DMS114 treated with DMSO at 0.1 percent for 48 hours (cell line): Measurements from ENCODE around the gene LRRC8E.
"Not testable (repeated sequence)": the region's sequence is repeated elsewhere in the genome, so short reads cannot be mapped to it uniquely, and the experiment has no call there.

Source experiments
- DNase-seq: peaks from one replicate; lab custom pipeline; 2025; ENCODE audit not compliant: unreplicated experiment; lab: John Stamatoyannopoulos, UW

The LRRC8E gene

DNA sequence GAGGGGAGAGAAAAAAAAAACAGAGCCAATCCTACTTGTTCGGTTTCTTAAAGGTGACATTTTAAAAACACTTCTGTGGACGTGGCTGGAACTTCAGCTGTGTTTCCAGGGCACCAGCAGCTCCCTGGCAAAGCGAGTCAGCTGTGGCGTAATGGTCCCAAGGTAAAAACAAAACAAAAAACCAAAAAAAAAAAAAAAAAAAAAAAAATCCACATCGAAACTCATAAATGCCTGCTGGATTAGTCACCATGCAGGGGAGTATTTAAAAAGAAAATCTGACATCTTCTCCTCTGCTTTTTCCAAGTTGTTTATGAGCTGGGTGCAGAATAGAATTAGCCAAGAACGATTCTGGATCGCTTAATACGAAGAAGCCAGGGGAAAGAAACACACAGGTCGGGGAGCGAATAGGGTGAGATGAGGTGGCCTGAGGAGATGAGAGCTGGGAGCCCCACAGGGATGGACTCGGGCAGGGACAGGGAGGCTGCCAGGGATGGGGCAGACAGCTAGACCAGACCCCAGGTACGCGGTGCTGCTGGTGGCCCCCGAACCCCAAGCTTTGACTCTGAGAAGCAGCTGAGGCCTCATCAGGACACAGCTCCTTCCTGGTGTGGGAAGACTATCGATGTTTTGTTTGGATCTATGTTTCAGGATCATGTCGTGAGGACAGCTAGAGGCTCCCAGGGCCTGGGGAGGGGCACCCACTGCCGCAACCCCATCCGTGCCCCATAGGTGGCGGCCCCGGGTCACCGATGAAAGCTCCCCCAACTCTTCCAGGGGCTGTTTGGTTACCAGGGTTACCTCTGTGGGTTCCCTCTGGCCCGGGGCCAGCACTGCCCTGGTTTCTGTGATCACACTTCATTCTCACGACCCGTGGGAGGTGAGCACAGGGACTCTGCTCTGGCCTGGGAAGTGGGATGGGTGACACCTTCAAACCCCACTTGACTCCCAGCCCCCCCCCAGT is 40.7 kb downstream of the LRRC8E start:
- DNase-seq: no peak

- DNase-seq: not testable (repeated sequence)
Observed at GRCh38 chr19:7930030-7930429, 41.7 kb downstream of the LRRC8E start.

DNA sequence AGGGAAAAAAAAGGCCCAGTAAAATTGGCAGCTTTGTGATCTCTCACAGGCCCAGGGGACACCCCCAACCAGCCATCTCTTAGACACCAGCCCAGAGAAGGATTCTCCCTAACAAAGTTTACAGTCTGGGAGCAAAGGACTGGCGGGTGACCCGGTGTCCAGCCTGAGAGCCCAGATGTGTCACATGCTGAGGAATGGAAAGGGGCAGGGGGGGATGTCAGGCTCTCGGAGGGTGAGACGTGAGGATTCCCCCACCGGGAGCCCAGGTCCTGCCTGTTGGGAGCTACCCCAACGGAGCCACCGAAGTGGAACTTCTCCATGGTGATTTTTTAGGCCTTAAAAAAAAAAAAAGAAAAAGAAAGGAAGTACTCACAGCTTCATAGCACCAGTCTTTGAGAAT is 42.5 kb downstream of the LRRC8E start:
- no peak for DNase-seq

DNA sequence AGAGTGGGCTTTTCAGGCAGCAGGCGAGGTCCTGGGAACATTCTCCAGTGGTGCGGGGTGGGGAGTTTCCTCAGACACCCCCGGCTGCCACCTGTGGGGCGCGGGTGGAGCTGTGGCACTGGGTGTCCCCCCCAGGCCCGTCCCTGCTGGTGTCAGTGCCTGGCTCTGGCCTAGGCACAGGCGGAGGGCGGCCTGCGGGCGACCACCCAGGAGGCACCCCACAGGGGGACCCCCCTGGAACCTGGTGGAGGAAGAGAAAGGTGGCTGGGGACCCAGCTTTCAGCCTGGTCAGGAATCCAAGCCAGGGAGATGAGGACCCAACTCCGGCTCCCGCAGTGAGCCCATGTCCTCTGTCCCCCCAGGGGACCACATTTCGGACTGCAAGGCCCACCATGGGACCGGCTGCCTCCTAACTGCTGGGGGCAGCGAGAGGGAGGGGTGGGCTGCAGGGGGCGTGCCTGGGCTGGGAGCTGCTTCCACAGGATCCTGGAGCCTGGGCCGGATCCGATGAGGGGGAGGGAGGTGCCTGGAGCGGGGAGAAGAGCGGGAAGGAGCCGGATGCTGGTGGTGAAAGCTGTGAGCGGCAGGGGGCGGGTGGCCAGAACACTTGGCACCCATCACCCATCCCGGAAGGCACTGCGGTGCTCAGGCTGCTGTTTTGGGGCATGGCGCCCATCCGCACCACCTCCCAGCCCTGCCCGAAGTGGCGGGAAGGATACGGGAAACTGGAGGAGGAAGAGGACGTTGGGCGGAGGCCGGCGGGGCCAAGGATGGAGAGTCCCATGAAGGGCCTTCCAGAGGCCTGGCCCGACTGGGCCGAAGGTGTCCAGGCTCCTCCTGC is 43.1 kb downstream of the LRRC8E start:
- no peak for DNase-seq

DNA sequence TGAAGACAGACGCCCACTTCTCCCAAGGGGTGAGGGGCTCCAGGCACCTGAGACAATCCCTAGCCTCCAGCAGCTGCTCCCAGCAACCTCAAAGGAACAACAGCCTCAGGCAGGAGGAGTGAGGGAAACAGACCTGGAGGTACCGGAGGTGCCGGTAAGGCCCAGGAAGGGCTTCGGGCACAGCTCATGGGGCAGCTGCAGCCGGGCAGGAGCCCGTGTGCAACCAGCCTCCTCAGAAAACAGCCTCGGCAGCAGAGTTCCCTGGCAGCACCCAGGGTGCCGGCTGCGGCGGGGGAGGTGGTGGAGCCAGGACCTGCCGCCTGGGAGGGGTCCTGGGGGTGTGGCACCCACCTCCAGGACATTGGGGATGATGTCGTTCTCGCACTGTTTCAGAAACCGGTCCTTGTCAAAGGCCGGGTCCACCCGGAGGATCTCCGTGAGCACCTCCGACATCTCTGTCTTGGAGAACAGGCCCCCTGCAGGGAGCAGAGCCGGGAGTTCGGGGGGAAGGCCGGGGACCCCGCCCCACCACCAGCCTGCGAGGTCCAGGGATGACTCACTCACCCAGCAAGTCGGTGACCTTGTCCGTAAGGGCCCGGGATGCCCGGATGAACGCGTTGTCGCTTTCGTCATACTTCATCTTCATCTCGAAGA is 44.1 kb downstream of the LRRC8E start:
- no peak for DNase-seq

DNA sequence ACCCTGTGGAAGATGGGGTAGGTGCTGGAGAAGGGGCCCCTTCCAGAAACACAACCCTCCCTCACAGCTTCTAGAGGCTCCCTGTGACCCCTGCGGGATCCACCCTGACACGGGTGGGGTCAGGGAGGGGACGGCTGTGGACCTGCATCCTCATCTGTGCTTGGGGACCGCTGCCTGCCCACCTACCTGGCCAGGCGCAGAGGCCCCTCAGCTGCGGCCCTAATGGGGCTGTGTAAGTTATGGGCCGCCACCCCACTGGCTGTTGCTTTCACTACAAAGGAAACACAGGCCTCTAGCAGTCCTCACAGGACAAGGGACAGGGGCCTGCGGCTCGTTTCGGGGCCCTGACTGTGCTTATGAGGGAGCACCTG is 44.6 kb downstream of the LRRC8E start:
- no peak for DNase-seq

GRCh38 chr19:7933411-7933810 is 45.1 kb downstream of the LRRC8E start:
- DNase-seq: no peak

- DNase-seq: no peak
Observed at GRCh38 chr19:7933828-7934725, 45.8 kb downstream of the LRRC8E start.

GRCh38 chr19:7934766-7935165 is 46.5 kb downstream of the LRRC8E start:
- DNase-seq: no peak

DNA sequence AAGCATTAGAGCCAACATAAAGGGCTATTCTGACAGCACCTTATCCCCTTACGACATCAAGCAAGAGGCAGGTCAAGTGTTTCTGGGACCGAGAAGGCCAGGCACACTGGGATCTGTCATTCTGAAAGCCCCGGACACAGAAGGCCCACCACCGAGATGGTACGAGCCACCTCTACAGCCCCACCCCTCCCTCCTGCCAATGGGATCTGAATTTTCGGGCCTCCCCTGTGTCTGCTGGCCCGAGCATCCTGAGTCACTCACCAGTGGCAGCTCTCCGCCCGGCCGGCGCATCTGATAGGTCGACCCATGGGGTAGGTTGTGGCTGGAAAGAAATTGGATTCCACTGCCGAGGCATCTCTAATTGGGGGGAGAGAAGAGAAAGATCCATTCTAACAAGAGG is 52.5 kb downstream of the LRRC8E start:
- no peak for DNase-seq

DNA sequence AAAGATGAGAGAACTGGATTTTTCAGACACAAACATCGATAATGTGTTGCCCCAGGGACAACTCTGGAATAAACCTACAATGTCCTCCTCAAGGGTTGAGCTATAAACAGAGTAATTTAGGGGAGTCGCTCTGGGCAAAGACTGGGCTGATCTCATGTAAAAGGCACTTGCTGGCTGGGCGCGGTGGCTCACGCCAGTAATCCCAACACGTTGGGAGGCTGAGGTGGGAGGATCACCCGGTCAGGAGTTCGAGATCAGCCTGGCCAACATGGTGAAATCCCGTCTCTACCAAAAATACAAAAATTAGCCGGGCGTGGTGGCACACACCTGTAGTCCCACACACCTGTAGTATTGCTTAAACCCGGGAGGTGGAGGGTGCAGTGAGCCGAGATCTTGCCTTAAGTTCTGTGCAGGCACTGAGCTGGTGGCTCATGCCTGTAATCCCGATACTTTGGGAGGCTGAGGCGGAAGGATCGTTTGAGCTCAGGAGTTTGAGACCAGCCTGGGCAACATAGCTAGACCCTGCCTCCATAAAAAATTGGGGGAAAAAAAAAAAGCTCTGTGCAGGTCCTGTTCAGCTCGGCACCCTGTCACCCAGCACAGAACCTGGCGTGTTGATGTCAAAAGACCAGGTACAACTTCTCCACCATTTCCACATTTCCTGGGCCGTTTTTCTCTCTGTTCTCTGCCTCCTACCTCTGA is 53.7 kb downstream of the LRRC8E start:
- DNase-seq: no peak

DNA sequence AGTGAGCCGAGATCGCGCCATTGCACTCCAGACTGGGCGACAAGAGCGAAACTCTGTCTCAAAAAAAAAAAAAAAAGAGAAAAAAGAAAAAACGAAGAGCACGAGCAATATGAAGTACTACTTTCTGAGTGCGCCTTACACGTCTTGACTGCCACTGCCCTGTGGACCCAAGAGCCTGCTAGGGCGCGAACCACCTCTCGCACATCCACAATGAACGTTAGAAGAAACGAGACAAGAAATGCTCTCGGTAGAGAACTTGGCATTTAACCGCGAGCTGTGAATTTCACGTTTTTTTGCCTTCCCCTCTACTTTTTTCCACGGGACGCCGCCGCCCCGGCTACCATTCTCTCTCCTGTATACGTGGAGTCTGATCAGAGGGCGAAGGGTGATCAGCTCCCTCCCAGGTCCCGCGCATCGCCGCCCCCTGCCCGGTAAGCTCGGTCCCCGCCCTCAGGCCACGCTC is 54.7 kb downstream of the LRRC8E start:
- DNase-seq: no peak

GRCh38 chr19:7943444-7944176 is 55.3 kb downstream of the LRRC8E start, which contains the start of gene TIMM44:
TSS of gene TIMM44 (minus strand) at chr19:7943666. CDS start at chr19:7943651, 15 bp downstream.
- DNase-seq: peak; percentile 92

DNA sequence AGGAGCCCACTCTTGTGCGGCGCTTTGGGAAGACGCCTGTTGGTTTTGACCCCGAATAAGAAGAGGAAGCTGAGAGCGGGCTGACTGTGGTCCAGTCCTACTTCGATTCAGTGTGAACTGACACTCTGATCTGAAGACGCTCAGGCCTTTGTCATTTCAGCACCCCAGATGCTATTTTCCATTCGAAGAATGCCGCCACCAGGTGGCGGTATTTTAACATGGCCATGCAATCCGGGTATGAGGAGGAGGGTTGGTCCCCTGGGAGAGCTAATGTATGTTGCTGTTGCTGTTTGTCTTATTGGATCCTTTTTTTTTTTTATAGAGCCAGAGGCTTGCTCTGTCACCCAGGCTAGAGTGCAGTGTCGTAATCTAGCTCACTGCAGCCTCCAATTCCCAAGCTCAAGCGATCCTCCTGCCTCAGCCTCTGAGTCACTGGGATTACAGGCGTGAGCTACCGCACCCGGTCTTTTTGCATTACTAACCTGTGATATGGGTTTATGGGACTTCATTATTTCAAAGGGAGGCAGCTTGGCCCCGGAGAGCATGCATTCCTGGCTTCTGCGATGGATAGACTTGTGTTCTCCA is 56.0 kb downstream of the LRRC8E start:
- peak; percentile 35 for DNase-seq

- no peak for DNase-seq
Observed at GRCh38 chr19:7947939-7948338, 59.6 kb downstream of the LRRC8E start.
